ENCODE data around the gene ZNF778. TPM values are rescaled to one million over a fixed set of nuclear protein-coding genes. Genes with fewer than 3 reads are reported as not detected.

ZNF778 gene
- total RNA-seq, 2 donors from 2014 or later = 17.1 to 27.2 TPM

- Histone ChIP-seq H3K4me1 (ENCODE audit: control insufficient read depth in 1 of 2, low read depth in 2 of 2) (no peaks in the 10 kb centered on the region), H3K36me3 (peaks cover 42% of the 10 kb centered on the region), H3K9me3 (no peaks in the 10 kb centered on the region), H3K4me3 (no peak overlapping the region), H3K27me3 (replicated peaks; ENCODE audit: insufficient read depth) (no peaks in the 10 kb centered on the region), H3K27ac (no peak overlapping the region)
- TF ChIP-seq, protein P1, sequence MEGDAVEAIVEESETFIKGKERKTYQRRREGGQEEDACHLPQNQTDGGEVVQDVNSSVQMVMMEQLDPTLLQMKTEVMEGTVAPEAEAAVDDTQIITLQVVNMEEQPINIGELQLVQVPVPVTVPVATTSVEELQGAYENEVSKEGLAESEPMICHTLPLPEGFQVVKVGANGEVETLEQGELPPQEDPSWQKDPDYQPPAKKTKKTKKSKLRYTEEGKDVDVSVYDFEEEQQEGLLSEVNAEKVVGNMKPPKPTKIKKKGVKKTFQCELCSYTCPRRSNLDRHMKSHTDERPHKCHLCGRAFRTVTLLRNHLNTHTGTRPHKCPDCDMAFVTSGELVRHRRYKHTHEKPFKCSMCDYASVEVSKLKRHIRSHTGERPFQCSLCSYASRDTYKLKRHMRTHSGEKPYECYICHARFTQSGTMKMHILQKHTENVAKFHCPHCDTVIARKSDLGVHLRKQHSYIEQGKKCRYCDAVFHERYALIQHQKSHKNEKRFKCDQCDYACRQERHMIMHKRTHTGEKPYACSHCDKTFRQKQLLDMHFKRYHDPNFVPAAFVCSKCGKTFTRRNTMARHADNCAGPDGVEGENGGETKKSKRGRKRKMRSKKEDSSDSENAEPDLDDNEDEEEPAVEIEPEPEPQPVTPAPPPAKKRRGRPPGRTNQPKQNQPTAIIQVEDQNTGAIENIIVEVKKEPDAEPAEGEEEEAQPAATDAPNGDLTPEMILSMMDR (IDR thresholded peaks at IDR 0.05) = no peak
- no peak for DNase-seq (ENCODE audit: low spot score)
- ATAC-seq (ENCODE audit: insufficient number of reproducible peaks, low FRiP score, low read depth) = no peak
Measured at GRCh38 chr16:89275837-89276720, 58.6 kb downstream of the ZNF778 start.

DNA sequence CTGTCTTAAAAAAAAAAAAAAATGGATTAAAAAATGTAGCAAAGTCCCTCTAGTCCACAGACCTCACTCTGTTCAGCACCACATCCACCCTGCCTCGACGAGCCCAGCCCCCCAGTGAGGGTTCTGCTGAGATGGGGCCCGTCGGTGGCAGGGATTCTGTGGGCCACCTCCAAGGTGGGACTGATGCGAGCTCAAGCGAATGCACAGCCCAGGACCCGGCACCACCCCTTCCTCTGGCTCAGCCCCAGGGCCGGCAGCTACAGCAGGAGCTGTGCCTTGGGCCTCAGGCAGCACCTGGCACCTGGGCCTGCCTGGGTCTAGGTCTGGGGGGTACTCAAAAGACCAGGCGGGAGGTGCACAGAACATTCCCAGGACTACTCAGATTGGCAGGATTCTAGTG lies 59.5 kb downstream of the ZNF778 start:
- ATAC-seq (ENCODE audit: insufficient number of reproducible peaks, low FRiP score, low read depth) (no peak), DNase-seq (ENCODE audit: low spot score) (no peak)
- Histone ChIP-seq H3K4me1 (ENCODE audit: control insufficient read depth in 1 of 2, low read depth in 2 of 2) (no peaks in the 10 kb centered on the region), H3K27me3 (replicated peaks; ENCODE audit: insufficient read depth) (no peaks in the 10 kb centered on the region), H3K4me3 (no peak overlapping the region), H3K9me3 (no peaks in the 10 kb centered on the region), H3K27ac (no peak overlapping the region), H3K36me3 (peaks cover 47% of the 10 kb centered on the region)
- TF ChIP-seq, protein P1 (IDR thresholded peaks at IDR 0.05) = no peak

- Histone ChIP-seq H3K27me3 (replicated peaks; ENCODE audit: insufficient read depth) (no peaks in the 10 kb centered on the region), H3K9me3 (no peaks in the 10 kb centered on the region), H3K36me3 (peaks cover 47% of the 10 kb centered on the region), H3K27ac (no peak overlapping the region), H3K4me1 (ENCODE audit: control insufficient read depth in 1 of 2, low read depth in 2 of 2) (no peaks in the 10 kb centered on the region), H3K4me3 (no peak overlapping the region)
- DNase-seq (ENCODE audit: low spot score) = no peak
- ATAC-seq (ENCODE audit: insufficient number of reproducible peaks, low FRiP score, low read depth) = no peak
- TF ChIP-seq, protein P1 (IDR thresholded peaks at IDR 0.05) = no peak
Measured at GRCh38 chr16:89277641-89278341, 60.3 kb downstream of the ZNF778 start.

- Histone ChIP-seq H3K4me1 (ENCODE audit: control insufficient read depth in 1 of 2, low read depth in 2 of 2) (no peaks in the 10 kb centered on the region), H3K4me3 (no peak overlapping the region), H3K27ac (no peak overlapping the region), H3K27me3 (replicated peaks; ENCODE audit: insufficient read depth) (no peaks in the 10 kb centered on the region), H3K36me3 (peaks cover 52% of the 10 kb centered on the region), H3K9me3 (no peaks in the 10 kb centered on the region)
- TF ChIP-seq, protein P1 (IDR thresholded peaks at IDR 0.05) = no peak
- no peak for ATAC-seq (ENCODE audit: insufficient number of reproducible peaks, low FRiP score, low read depth)
- DNase-seq (ENCODE audit: low spot score) = no peak
Measured at GRCh38 chr16:89278441-89279240, 61.1 kb downstream of the ZNF778 start.
